MCF 10A (cell line): ENCODE results near the gene MUC22. TPM values are rescaled to one million over a fixed set of nuclear protein-coding genes. Genes with fewer than 3 reads are reported as not detected.
"Not testable (repeated sequence)": the region's sequence is repeated elsewhere in the genome, so short reads cannot be mapped to it uniquely, and the experiment has no call there.

ENCODE experiments used
- BruUV-seq: library from RNA; stranded (reverse); fragments of 400-500 nt; replicated peaks from 2 replicates; lab custom pipeline; 2021; lab: Mats Ljungman, UMichigan
- CTCF ChIA-PET: fragments of 300-600 bp; sonication (Branson Sonifier 250); formaldehyde crosslinking; extraction: SDS; loops from one replicate; lab custom pipeline; 2021; ENCODE audit warnings: antibody characterized with exemption, inconsistent platforms; lab: Yijun Ruan, JAX
- POLR2A ChIA-PET: fragments of 300-600, 350-650 bp; sonication (Branson Sonifier 250); formaldehyde crosslinking; extraction: SDS; loops from one replicate; lab custom pipeline; 2020; ENCODE audit warnings: antibody characterized with exemption, inconsistent platforms; lab: Yijun Ruan, JAX
- DNase-seq: peaks from one replicate; pipeline ENCODE4 v3.0.0-alpha.2; 2018; ENCODE audit not compliant: unreplicated experiment
- H3K27ac Mint-ChIP-seq: one replicate; pipeline ENCODE4 v1.8.0; 2022; ENCODE audit warnings: mild to moderate bottlenecking, low read depth, mixed read lengths; ENCODE audit not compliant: unreplicated experiment
- H3K27me3 Mint-ChIP-seq: one replicate; pipeline ENCODE4 v1.8.0; 2022; ENCODE audit warnings: mixed read lengths; ENCODE audit not compliant: insufficient read depth, unreplicated experiment
- H3K36me3 Mint-ChIP-seq: one replicate; pipeline ENCODE4 v1.8.0; 2022; ENCODE audit warnings: mild to moderate bottlenecking, moderate library complexity, mixed read lengths; ENCODE audit not compliant: insufficient read depth, unreplicated experiment
- H3K4me1 Mint-ChIP-seq: one replicate; pipeline ENCODE4 v1.8.0; 2022; ENCODE audit warnings: mixed read lengths; ENCODE audit not compliant: insufficient read depth, unreplicated experiment
- H3K4me3 Mint-ChIP-seq: one replicate; pipeline ENCODE4 v1.8.0; 2022; ENCODE audit warnings: mild to moderate bottlenecking, moderate library complexity, mixed read lengths; ENCODE audit not compliant: unreplicated experiment
- H3K9me3 Mint-ChIP-seq: one replicate; pipeline ENCODE4 v1.8.0; 2022; ENCODE audit warnings: mixed read lengths; ENCODE audit not compliant: unreplicated experiment
- CTCF ChIP-seq: fragments of 200-600 bp; IDR thresholded peaks from one replicate; pipeline ENCODE4 v1.8.0; 2022; ENCODE audit warnings: antibody characterized with exemption, mild to moderate bottlenecking; ENCODE audit not compliant: unreplicated experiment
- intact Hi-C: fragments of 100-400 bp; cut with micrococcal nuclease; formaldehyde crosslinking; loops from 2 replicates; pipeline ENCODE4 v1.14.1; 2022
- total RNA-seq: library from RNA; stranded (reverse); gene quantifications from 2 replicates; pipeline ENCODE4 v1.2.3, GENCODE V29; 2022

Gene MUC22
- total RNA-seq, 1 experiment from 2014 or later: not detected

- Mint-ChIP-seq H3K36me3 (no peaks in the 10 kb centered on the region), H3K4me1 (peaks cover 50% of the 10 kb centered on the region), H3K4me3 (peak overlapping the region; percentile 20), H3K27me3 (no peaks in the 10 kb centered on the region), H3K27ac (peak overlapping the region; percentile 73), H3K9me3 (peaks cover 9% of the 10 kb centered on the region)
- intact Hi-C loops: no loop called here
- no TSS peak for BruUV-seq
- CTCF ChIA-PET: interaction anchor here (0.6 to 1.6 kb wide), 3 partner anchors 71 to 93 kb away, joined by 4 read pairs; no protein-coding TSS in a partner anchor
- POLR2A ChIA-PET: interaction anchor here (0.6 to 1.2 kb wide), 8 partner anchors 9 to 81 kb away, joined by 3 to 7 read pairs (median 4); no protein-coding TSS in a partner anchor
- TF ChIP-seq CTCF: no peak
- no peak for DNase-seq
Measured at GRCh38 chr6:31008165-31008564, 2.1 kb upstream of the MUC22 start.

GRCh38 chr6:31009731-31010130 lies 543 bp upstream of the MUC22 start:
- Mint-ChIP-seq H3K9me3 (peaks cover 17% of the 10 kb centered on the region), H3K27me3 (no peaks in the 10 kb centered on the region), H3K36me3 (no peaks in the 10 kb centered on the region), H3K27ac (no peak overlapping the region), H3K4me1 (peaks cover 48% of the 10 kb centered on the region), H3K4me3 (no peak overlapping the region)
- intact Hi-C loops: no loop called here
- ChIA-PET CTCF (interaction anchor here (1.1 kb wide), 1 partner anchor 94 kb away, joined by 3 read pairs; no protein-coding TSS in a partner anchor), POLR2A (no interaction called here)
- TF ChIP-seq CTCF: no peak
- no TSS peak for BruUV-seq
- no peak for DNase-seq

DNA sequence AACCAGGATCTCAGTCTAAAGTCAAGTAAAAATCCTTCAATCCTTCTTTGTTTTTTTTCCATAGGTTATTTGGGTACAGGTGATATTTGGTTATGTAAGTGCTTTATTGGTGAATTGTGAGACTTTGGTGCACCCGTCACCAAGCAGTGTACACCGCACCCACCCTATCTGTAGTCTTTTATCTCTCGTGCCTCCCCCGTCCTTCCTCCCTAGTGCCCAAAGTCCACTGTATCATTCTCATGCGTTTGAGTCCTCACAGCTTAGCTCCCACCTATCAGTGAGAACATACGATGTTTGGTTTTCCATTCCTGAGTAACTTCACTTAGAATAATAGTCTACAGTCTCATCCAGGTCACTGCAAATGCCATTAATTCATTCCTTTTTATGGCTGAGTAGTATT lies 879 bp downstream of the MUC22 start:
- H3K27ac Mint-ChIP-seq: peak overlapping the region; percentile 55
- no peaks in the 10 kb centered on the region for H3K36me3 Mint-ChIP-seq
- BruUV-seq: no TSS peak
- H3K4me1 Mint-ChIP-seq: peaks cover 37% of the 10 kb centered on the region
- no peak for DNase-seq
- intact Hi-C loops: no loop called here
- CTCF ChIA-PET: no interaction called here
- no peak overlapping the region for H3K4me3 Mint-ChIP-seq
- POLR2A ChIA-PET: no interaction called here
- H3K27me3 Mint-ChIP-seq: no peaks in the 10 kb centered on the region
- no peak for TF ChIP-seq CTCF
- peaks cover 22% of the 10 kb centered on the region for H3K9me3 Mint-ChIP-seq

GRCh38 chr6:31016659-31017299 lies 6.5 kb downstream of the MUC22 start:
- no peaks in the 10 kb centered on the region for H3K27me3 Mint-ChIP-seq
- TF ChIP-seq CTCF: no peak
- no TSS peak for BruUV-seq

DNA sequence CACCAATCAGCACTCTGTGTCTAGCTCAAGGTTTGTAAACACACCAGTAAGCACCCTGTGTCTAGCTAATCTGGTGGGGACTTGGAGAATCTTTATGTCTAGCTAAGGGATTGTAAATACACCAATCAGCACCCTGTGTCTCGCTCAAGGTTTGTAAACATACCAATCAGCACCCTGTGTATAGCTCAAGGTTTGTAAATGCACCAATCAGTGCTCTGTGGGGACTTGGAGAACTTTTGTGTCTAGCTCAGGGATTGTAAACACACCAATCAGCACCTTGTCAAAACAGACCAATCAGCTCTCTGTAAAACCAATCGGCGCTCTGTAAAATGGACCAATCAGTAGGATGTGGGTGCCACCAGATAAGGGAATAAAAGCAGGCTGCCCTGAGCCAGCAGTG lies 7.2 kb downstream of the MUC22 start:
- BruUV-seq, intact Hi-C loops, H3K36me3 Mint-ChIP-seq, H3K4me3 Mint-ChIP-seq, DNase-seq, H3K4me1 Mint-ChIP-seq, H3K27me3 Mint-ChIP-seq, CTCF ChIA-PET, H3K27ac Mint-ChIP-seq: not testable (repeated sequence)
- POLR2A ChIA-PET: interaction anchor here (0.6 kb wide), 1 partner anchor 793 kb away, joined by 3 read pairs; no protein-coding TSS in a partner anchor
- peaks cover 21% of the 10 kb centered on the region for H3K9me3 Mint-ChIP-seq

More at GRCh38 chr6:31016659-31017299, 6.5 kb downstream of the MUC22 start:
- ChIA-PET CTCF (interaction anchor here (0.7 kb wide), 1 partner anchor 71 kb away, joined by 3 read pairs; no protein-coding TSS in a partner anchor), POLR2A (interaction anchor here (0.6 kb wide), 1 partner anchor 793 kb away, joined by 3 read pairs; no protein-coding TSS in a partner anchor)
- intact Hi-C loops: no loop called here
- H3K9me3 Mint-ChIP-seq: peaks cover 24% of the 10 kb centered on the region
- no peak overlapping the region for H3K27ac Mint-ChIP-seq
- DNase-seq: no peak
- H3K4me1 Mint-ChIP-seq: peaks cover 5% of the 10 kb centered on the region
- no peak overlapping the region for H3K4me3 Mint-ChIP-seq
- no peaks in the 10 kb centered on the region for H3K36me3 Mint-ChIP-seq
